IPS DF 6.9 (cell line): ENCODE data around the gene NCKAP1.
"Not testable (repeated sequence)": the region's sequence is repeated elsewhere in the genome, so short reads cannot be mapped to it uniquely, and the experiment has no call there.

ENCODE experiments used
- DNase-seq: peaks from one replicate; pipeline ENCODE4 v3.0.0-alpha.2; 2013; ENCODE audit warnings: low read depth, low spot score
- H3K27ac ChIP-seq: one replicate; pipeline ENCODE4 v1.5.1; 2013; ENCODE audit warnings: low read length, control low read depth
- H3K27me3 ChIP-seq: 2 replicates; pipeline ENCODE4 v1.6.1; 2013; ENCODE audit warnings: mild to moderate bottlenecking, low read length; ENCODE audit not compliant: control insufficient read depth, insufficient read depth
- H3K36me3 ChIP-seq: 2 replicates; pipeline ENCODE4 v1.6.1; 2013; ENCODE audit warnings: low read length; ENCODE audit not compliant: control insufficient read depth, insufficient read depth
- H3K4me1 ChIP-seq: 2 replicates; pipeline ENCODE4 v1.6.1; 2013; ENCODE audit warnings: low read length; ENCODE audit not compliant: control insufficient read depth, insufficient read depth
- H3K4me3 ChIP-seq: 2 replicates; pipeline ENCODE4 v1.5.1; 2013; ENCODE audit warnings: mild to moderate bottlenecking, low read length
- H3K9me3 ChIP-seq: 2 replicates; pipeline ENCODE4 v1.6.1; 2013; ENCODE audit warnings: low read length, inconsistent platforms; ENCODE audit not compliant: control insufficient read depth, insufficient read depth
- WGBS: extraction: QIAGEN DNeasy Blood & Tissue Kit; methylation state at CpG from one replicate; pipeline ENCODE4 v1.1.7; 2013; ENCODE audit warnings: mixed read lengths, missing lambda C conversion rate; ENCODE audit not compliant: insufficient read length, insufficient coverage; 5-methylcytosine and 5-hydroxymethylcytosine counted together

Gene NCKAP1

GRCh38 chr2:183000846-183001245 is 37.4 kb downstream of the NCKAP1 start:
- Histone ChIP-seq H3K27me3 (no peaks in the 10 kb centered on the region), H3K36me3 (no peaks in the 10 kb centered on the region), H3K9me3 (no peaks in the 10 kb centered on the region), H3K4me1 (no peaks in the 10 kb centered on the region), H3K27ac (no peak overlapping the region), H3K4me3 (no peak overlapping the region)
- DNase-seq, result no peak
- WGBS, result no CpG with 5 or more reads among the region's 10 CpGs

GRCh38 chr2:182999348-183000028 is 38.8 kb downstream of the NCKAP1 start:
- Histone ChIP-seq H3K27ac (no peak overlapping the region), H3K27me3 (no peaks in the 10 kb centered on the region), H3K4me3 (no peak overlapping the region), H3K36me3 (no peaks in the 10 kb centered on the region), H3K4me1 (no peaks in the 10 kb centered on the region), H3K9me3 (no peaks in the 10 kb centered on the region)
- WGBS, result no CpG with 5 or more reads among the region's 3 CpGs
- DNase-seq, result no peak

GRCh38 chr2:182994228-182994912 is 43.9 kb downstream of the NCKAP1 start:
- no peak for DNase-seq
- no peaks in the 10 kb centered on the region for H3K4me1 ChIP-seq
- H3K36me3 ChIP-seq, result peaks cover 2% of the 10 kb centered on the region; the same call in 1 of the 2 replicates
- H3K27ac ChIP-seq, result no peak overlapping the region
- no peak overlapping the region for H3K4me3 ChIP-seq
- no peaks in the 10 kb centered on the region for H3K9me3 ChIP-seq
- WGBS, result no CpG with 5 or more reads among the region's 13 CpGs
- H3K27me3 ChIP-seq, result no peaks in the 10 kb centered on the region

GRCh38 chr2:182982941-182983340 is 55.3 kb downstream of the NCKAP1 start:
- H3K4me3 ChIP-seq, result no peak overlapping the region
- WGBS, result no CpG with 5 or more reads among the region's 2 CpGs
- peaks cover 7% of the 10 kb centered on the region; the same call in 1 of the 2 replicates for H3K36me3 ChIP-seq
- no peaks in the 10 kb centered on the region for H3K9me3 ChIP-seq
- no peaks in the 10 kb centered on the region for H3K27me3 ChIP-seq
- no peak overlapping the region for H3K27ac ChIP-seq
- H3K4me1 ChIP-seq, result no peaks in the 10 kb centered on the region
- no peak for DNase-seq

DNA sequence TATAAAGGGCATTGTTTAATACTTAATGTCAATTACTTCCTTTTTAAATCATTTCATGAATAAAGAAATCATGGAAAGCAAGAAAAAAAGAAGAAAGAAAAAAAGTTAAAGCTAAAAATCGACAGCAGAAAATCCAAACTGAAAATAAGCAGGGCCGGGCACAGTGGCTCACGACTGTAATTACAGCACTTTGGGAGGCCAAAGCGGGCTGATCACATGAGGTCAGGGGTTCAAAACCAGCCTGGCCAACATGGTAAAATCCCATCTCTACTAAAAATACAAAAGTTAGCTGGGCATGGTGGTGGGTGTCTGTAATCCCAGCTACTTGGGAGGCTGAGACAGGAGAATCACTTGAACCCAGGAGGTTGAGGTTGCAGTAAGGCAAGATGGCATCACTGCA is 56.8 kb downstream of the NCKAP1 start:
- H3K27me3 ChIP-seq, H3K36me3 ChIP-seq, H3K4me1 ChIP-seq, H3K9me3 ChIP-seq, H3K27ac ChIP-seq, DNase-seq, H3K4me3 ChIP-seq: not testable (repeated sequence)
- no CpG with 5 or more reads among the region's 4 CpGs for WGBS

GRCh38 chr2:182980652-182981051 is 57.6 kb downstream of the NCKAP1 start:
- Histone ChIP-seq H3K36me3 (peaks cover 5% of the 10 kb centered on the region; the same call in 1 of the 2 replicates), H3K27ac (no peak overlapping the region)

GRCh38 chr2:182980115-182980514 is 58.1 kb downstream of the NCKAP1 start:
- H3K27me3 ChIP-seq, result no peaks in the 10 kb centered on the region
- H3K27ac ChIP-seq, result no peak overlapping the region
- no peaks in the 10 kb centered on the region for H3K9me3 ChIP-seq
- H3K36me3 ChIP-seq, result peaks cover 5% of the 10 kb centered on the region; the same call in 1 of the 2 replicates
- no peak for DNase-seq
- no peak overlapping the region for H3K4me3 ChIP-seq
- no peaks in the 10 kb centered on the region for H3K4me1 ChIP-seq

More at GRCh38 chr2:182980652-182981051, 57.6 kb downstream of the NCKAP1 start:
- no peaks in the 10 kb centered on the region for H3K4me1 ChIP-seq
- no peaks in the 10 kb centered on the region for H3K27me3 ChIP-seq
- no peak for DNase-seq
- no CpG with 5 or more reads among the region's 1 CpG for WGBS
- no peaks in the 10 kb centered on the region for H3K9me3 ChIP-seq
- H3K4me3 ChIP-seq, result no peak overlapping the region

GRCh38 chr2:182977463-182977862 is 60.8 kb downstream of the NCKAP1 start:
- H3K27me3 ChIP-seq, result no peaks in the 10 kb centered on the region
- H3K4me3 ChIP-seq, result no peak overlapping the region
- WGBS, result no CpG with 5 or more reads among the region's 1 CpG
- H3K4me1 ChIP-seq, result no peaks in the 10 kb centered on the region
- no peak for DNase-seq
- H3K9me3 ChIP-seq, result no peaks in the 10 kb centered on the region
- no peak overlapping the region for H3K27ac ChIP-seq
- H3K36me3 ChIP-seq, result peaks cover 5% of the 10 kb centered on the region; the same call in 1 of the 2 replicates

DNA sequence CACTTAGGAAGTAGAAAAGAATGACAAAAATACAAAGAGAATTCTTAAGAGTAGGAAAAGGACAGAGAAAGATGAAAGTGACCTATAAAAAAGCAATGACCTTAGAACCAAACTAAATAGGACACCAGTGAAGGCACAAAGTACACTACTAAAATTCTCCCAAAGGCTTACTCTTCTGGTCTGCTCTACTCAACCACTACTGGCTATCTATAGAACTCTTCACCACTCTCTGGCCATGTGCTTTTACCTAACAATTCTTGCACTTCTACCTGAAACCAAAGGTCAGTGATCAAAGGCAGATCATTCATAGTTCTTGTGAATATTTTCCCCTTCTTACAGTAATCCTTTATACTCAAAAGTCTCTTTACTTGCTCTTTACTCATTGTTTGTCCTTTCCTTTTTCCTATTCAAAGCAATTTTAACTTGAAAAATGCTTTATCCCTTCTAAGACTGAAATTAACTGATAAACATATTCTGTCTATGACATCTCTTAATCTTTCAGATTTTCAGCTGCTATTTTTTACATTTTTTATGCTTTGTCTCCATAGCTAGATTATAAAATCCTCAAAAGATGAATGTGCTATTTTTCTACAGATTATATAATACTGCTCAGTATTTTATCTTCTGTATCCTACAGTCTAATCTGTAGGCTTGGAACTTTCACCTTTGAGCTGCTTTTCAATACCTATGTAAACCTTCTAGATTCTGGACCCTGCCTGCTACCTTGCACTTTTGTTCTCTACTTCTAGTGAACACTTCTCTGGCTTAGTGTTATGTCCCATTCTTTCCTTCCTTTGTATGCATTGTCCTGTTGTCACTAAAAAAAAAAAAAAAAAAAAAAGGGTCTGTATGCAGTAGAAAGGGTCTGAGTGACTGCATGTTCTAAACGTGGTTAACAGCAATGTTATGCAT is 64.6 kb downstream of the NCKAP1 start:
- Histone ChIP-seq H3K9me3 (no peaks in the 10 kb centered on the region), H3K36me3 (peaks cover 2% of the 10 kb centered on the region; the same call in 1 of the 2 replicates), H3K27me3 (no peaks in the 10 kb centered on the region), H3K4me3 (no peak overlapping the region), H3K4me1 (no peaks in the 10 kb centered on the region), H3K27ac (no peak overlapping the region)
- no CpG with 5 or more reads among the region's 1 CpG for WGBS
- no peak for DNase-seq

DNA sequence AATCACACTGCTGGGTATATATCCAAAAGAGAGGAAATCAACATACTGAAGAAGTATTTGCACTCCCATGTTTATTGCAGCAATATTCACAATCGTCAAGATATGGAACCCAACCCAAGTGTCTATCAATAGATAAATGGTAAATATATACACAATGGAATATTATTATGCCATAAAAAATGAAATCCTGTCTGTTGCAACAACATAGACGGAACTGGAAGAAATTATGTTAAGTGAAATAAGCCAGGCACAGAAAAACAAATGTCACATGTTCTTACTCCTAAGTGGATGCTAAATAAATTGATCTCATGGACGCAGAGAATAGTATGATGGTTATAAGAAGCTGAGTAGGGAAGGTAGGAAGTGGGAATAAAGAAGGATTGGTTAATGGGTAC is 65.7 kb downstream of the NCKAP1 start:
- DNase-seq, result no peak
- no peaks in the 10 kb centered on the region for H3K27me3 ChIP-seq
- H3K4me1 ChIP-seq, result no peaks in the 10 kb centered on the region
- no peak overlapping the region for H3K4me3 ChIP-seq
- no peak overlapping the region for H3K27ac ChIP-seq
- no peaks in the 10 kb centered on the region for H3K9me3 ChIP-seq
- no CpG with 5 or more reads among the region's 3 CpGs for WGBS
- no peaks in the 10 kb centered on the region for H3K36me3 ChIP-seq
